SJSA1 (cell line): ENCODE results near the gene FAXC. TPM values are rescaled to one million over a fixed set of nuclear protein-coding genes. Genes with fewer than 3 reads are reported as not detected.
A peak's percentile ranks its signal among the peaks of the same experiment; 100 is the strongest.

Experiments used
- DNase-seq, 2 experiments: peaks; one replicate each; pipeline ENCODE4 v3.0.0-alpha.2; 2015 to 2020; ENCODE audit warnings: low spot score in 2 of 2, low read depth in 1 of 2
- H3K27ac ChIP-seq: fragments of 250-450 bp; sonication (Bioruptor Pico); 2 replicates; pipeline ENCODE4 v1.5.1; 2020; ENCODE audit warnings: mild to moderate bottlenecking, moderate library complexity
- H3K27me3 ChIP-seq: fragments of 250-450 bp; sonication (Bioruptor Pico); replicated peaks from 2 replicates; pipeline ENCODE4 v1.5.1; 2020; ENCODE audit warnings: mild to moderate bottlenecking, moderate library complexity
- H3K36me3 ChIP-seq: fragments of 250-450 bp; sonication (Bioruptor Pico); 2 replicates; pipeline ENCODE4 v1.5.1; 2020; ENCODE audit warnings: mild to moderate bottlenecking
- H3K4me1 ChIP-seq: fragments of 250-450 bp; sonication (Bioruptor Pico); replicated peaks from 2 replicates; pipeline ENCODE4 v1.6.1; 2021; ENCODE audit warnings: mild to moderate bottlenecking
- H3K4me3 ChIP-seq: fragments of 250-450 bp; sonication (Bioruptor Pico); 2 replicates; pipeline ENCODE4 v1.5.1; 2020; ENCODE audit warnings: mild to moderate bottlenecking
- H3K9me3 ChIP-seq: fragments of 250-450 bp; sonication (Bioruptor Pico); replicated peaks from 2 replicates; pipeline ENCODE4 v1.5.1; 2020; ENCODE audit warnings: mild to moderate bottlenecking
- total RNA-seq: library from RNA; depleted of rRNA; stranded (reverse); fragments of >200 nt; shearing (Covaris generic); gene quantifications from 2 replicates; pipeline ENCODE4 v1.2.3, GENCODE V29; 2014

Gene FAXC
- total RNA-seq, 1 experiment from 2014 or later = 20.5 TPM

DNA sequence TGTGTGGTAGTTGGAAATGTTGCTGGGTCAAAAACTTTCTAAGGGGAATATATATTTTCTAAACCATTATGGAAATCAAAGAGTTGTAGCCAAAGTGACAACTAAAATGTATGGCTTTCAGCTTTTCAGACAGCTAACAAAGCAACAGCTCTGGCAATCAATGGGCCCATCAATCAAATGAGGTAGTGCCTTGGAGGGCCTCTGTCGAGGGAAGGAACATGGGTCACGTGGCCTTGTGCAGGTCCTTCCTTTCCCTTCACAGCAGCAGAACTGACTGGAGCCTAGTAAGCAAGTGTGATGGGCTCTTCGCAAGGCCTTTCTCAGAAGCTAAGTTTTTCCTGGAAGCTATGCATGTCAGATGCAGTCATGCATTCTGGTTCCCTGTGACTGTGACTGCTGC lies 17.9 kb downstream of the FAXC start:
- Histone ChIP-seq H3K4me3 (no peak overlapping the region), H3K4me1 (no peaks in the 10 kb centered on the region; the same call in 1 of the 2 replicates), H3K27ac (no peak overlapping the region), H3K27me3 (no peaks in the 10 kb centered on the region), H3K9me3 (no peaks in the 10 kb centered on the region), H3K36me3 (peaks cover 26% of the 10 kb centered on the region)
- DNase-seq = no peak

DNA sequence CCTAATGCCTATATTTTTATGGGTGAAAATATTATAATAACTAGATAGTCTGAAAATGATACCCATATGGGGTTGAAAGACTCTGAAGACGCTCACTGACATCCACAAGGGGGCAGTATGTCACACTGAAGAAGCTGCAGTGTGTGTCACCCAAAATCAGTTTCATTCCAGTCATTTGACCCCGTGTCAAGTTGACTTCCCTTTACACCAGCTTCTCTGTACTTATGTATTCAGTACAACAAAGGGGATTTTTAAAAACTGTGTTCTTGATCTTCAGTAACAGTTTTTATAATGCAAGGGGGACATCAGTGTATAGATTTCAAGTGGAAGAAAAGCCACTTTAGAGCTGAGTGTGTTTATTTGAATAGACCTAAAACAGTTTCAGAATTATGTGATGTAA lies 19.3 kb downstream of the FAXC start:
- DNase-seq = peak; percentile 40 to 55
- Histone ChIP-seq H3K27me3 (no peaks in the 10 kb centered on the region), H3K36me3 (peaks cover 36% of the 10 kb centered on the region), H3K27ac (no peak overlapping the region), H3K4me1 (no peaks in the 10 kb centered on the region; the same call in 1 of the 2 replicates), H3K4me3 (no peak overlapping the region), H3K9me3 (no peaks in the 10 kb centered on the region)

DNA sequence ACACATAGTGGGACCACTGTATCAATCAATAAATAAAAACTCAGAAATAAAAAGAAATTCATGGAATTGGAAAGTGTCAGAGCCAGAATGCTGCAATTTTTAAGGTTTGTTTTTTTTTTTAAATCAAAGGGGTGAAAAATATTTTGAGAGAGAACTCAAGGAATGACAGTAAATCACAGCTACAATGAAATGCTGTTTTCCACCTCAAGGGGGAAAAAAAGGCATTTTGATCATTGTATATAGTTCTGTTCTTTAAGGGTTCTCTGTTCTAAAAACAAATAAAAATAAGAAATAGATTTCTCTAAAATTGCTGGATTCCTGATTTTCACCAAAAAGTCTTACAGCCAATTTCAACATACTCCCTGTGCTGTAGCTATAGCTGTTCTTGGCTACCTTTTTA lies 24.5 kb downstream of the FAXC start:
- H3K4me1 ChIP-seq = no peaks in the 10 kb centered on the region
- H3K27ac ChIP-seq = no peak overlapping the region
- DNase-seq = no peak
- H3K9me3 ChIP-seq = no peaks in the 10 kb centered on the region
- no peaks in the 10 kb centered on the region for H3K27me3 ChIP-seq
- peaks cover 24% of the 10 kb centered on the region; the same call in 1 of the 2 replicates for H3K36me3 ChIP-seq
- no peak overlapping the region for H3K4me3 ChIP-seq

DNA sequence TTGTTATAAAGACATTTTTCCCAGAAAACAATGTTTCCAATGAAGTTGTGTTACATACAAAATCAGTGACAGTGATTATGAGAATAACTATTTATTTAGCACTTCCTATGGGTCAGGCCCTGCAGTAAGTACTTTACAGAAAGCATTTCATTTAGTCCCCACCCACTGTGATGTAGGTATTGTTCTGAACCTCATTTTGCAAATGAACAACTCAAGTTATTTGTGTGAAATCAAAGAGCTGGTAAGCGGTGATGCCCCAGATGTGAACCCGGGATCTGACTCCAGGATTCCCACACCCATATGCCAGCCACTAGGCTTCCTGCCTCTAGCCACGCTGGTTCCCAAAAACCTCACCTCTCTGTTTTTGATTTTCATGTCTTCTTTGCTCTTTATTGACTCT lies 30.9 kb downstream of the FAXC start:
- no peaks in the 10 kb centered on the region for H3K27me3 ChIP-seq
- no peaks in the 10 kb centered on the region for H3K9me3 ChIP-seq
- no peak overlapping the region for H3K4me3 ChIP-seq
- H3K36me3 ChIP-seq = peaks cover 8% of the 10 kb centered on the region; the same call in 1 of the 2 replicates
- no peaks in the 10 kb centered on the region for H3K4me1 ChIP-seq
- no peak for DNase-seq
- no peak overlapping the region for H3K27ac ChIP-seq

DNA sequence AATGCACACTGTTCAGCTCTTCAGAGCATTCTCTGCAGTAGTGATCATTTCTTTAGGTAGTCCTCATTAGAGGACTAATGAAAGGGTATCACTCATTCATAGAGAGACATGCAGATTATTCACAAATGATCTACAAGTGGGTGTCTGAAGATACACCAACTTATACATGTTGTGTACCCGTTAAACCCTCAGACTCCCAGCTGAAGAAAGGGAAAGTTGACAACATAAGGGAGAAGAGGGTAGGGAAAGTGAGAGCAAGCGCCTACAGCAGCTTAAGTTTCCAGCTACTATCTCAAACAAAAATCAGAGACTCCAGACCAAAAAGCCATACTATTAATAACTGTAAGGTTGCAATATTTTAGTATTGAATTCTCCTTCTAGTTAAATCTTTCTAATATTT lies 37.1 kb downstream of the FAXC start:
- Histone ChIP-seq H3K9me3 (no peaks in the 10 kb centered on the region), H3K4me1 (no peaks in the 10 kb centered on the region), H3K27ac (no peak overlapping the region), H3K27me3 (no peaks in the 10 kb centered on the region), H3K36me3 (no peaks in the 10 kb centered on the region; the same call in 1 of the 2 replicates), H3K4me3 (no peak overlapping the region)
- DNase-seq = no peak

DNA sequence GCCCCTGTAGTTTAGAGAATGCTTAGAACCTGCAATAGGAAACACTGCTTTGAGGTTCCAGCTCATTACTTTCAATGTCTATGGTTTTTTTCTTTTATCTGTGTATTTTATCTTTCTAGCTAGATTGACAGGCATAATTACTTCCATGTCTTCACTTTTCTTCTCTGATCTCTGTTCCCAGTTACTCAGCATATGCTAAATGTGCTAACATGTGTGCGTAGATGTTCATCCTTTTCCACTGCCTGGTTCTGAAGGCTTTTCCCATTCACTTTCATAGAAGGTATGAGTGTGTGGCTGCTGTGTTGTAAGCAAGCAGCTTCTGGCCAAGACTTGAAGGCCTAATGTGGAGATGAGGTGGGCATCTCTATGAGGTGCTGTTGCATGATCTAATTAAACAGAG lies 38.9 kb downstream of the FAXC start:
- no peak overlapping the region for H3K4me3 ChIP-seq
- no peak for DNase-seq

DNA sequence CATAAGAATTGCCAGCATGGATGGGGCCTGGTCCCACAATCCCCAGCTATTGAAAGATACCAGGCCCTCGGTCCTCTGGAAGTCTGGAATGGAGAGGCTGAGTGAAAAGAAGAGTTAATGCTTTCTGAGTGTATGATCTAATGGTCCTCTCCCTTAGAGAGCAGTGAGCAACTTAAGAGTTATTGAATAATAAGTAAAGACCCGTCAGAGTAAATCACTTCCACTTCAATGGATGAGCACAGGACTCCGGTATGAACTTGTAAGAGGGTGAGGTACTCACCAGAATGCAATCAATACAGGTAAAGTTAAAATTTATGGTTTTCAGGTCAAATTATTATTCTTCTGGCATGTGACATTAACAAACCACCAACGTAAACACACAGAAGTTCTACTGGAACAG lies 39.9 kb downstream of the FAXC start:
- H3K9me3 ChIP-seq = no peaks in the 10 kb centered on the region
- no peak for DNase-seq
- H3K27me3 ChIP-seq = no peaks in the 10 kb centered on the region
- H3K27ac ChIP-seq = no peak overlapping the region
- no peak overlapping the region for H3K4me3 ChIP-seq
- peaks cover 4% of the 10 kb centered on the region; the same call in 1 of the 2 replicates for H3K36me3 ChIP-seq
- H3K4me1 ChIP-seq = no peaks in the 10 kb centered on the region

More for the DNA sequence above, 38.9 kb downstream of the FAXC start:
- Histone ChIP-seq H3K27me3 (no peaks in the 10 kb centered on the region), H3K9me3 (no peaks in the 10 kb centered on the region), H3K27ac (no peak overlapping the region), H3K36me3 (no peaks in the 10 kb centered on the region; the same call in 1 of the 2 replicates), H3K4me1 (no peaks in the 10 kb centered on the region)

DNA sequence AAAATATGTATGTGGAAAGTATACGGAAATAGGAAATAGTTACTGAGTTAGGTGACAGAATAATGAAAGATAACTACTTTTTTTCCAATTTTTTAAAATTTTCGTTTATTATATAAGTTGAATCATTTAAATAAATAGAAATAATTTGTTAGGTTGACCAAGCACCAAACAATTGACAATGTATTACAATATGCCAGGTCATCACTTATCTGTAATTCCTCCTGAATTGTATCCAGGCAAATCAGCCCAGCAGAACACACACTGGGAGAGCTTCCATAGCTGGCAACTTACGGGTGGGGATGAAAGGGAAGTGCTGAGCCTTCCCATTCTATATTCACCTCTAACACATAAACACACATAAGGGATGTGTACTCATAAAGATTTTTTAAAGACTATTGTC lies 40.7 kb downstream of the FAXC start:
- Histone ChIP-seq H3K27me3 (no peaks in the 10 kb centered on the region), H3K4me3 (no peak overlapping the region), H3K4me1 (no peaks in the 10 kb centered on the region), H3K9me3 (no peaks in the 10 kb centered on the region), H3K36me3 (peaks cover 4% of the 10 kb centered on the region; the same call in 1 of the 2 replicates), H3K27ac (no peak overlapping the region)
- DNase-seq = no peak

DNA sequence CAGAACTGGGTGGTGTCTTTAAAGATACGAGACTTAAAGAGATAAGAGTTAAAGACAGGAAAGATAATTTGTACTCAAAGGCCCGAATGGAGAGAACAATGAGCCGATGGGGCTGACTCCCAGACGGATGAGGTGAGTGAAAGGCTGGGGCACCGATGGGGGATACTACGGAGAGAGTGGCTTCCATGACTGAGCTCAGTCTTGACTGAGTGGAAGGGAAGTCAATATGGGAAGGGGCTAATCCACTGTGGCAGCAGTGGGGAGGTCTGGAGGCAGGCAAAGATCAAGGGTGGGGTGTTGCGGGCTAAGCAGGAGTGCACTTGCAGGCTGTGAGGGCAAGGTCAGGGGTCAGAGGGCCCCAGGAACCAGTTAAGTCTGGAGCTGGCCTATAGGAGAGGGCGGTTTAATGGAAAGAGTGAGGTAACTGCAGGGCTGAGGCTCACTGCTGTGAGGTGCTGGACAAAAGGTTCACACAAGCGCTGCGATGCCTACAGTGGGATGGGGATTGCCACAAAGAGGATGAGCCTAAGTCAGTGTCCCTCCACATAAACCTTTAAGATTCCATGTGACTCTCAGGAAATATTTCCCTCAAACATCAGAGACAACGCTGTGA lies 42.1 kb downstream of the FAXC start:
- Histone ChIP-seq H3K9me3 (no peaks in the 10 kb centered on the region), H3K27me3 (no peaks in the 10 kb centered on the region), H3K36me3 (peaks cover 6% of the 10 kb centered on the region; the same call in 1 of the 2 replicates), H3K27ac (no peak overlapping the region), H3K4me1 (no peaks in the 10 kb centered on the region), H3K4me3 (no peak overlapping the region)
- no peak for DNase-seq

DNA sequence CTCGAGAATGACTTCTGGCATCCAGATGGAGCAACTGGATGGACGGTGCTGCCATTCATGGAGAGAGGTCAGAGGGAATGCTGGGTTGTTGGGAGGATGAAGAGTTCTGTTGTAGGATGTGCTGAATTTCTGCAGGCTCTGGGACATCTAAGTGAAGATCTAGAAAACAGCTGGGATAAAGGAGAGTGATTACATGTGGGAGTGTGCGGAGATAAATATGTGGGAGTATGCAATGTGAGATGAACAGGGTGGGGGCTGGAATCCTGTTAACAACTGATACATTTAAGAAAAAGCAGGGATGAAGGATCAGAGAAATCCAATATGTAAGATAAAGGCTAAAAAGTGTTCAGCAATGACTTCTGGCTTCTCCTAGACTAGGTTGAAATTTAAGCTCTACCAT lies 43.1 kb downstream of the FAXC start:
- Histone ChIP-seq H3K4me1 (no peaks in the 10 kb centered on the region), H3K27me3 (no peaks in the 10 kb centered on the region), H3K36me3 (peaks cover 7% of the 10 kb centered on the region), H3K4me3 (no peak overlapping the region), H3K27ac (no peak overlapping the region), H3K9me3 (no peaks in the 10 kb centered on the region)
- DNase-seq = no peak

DNA sequence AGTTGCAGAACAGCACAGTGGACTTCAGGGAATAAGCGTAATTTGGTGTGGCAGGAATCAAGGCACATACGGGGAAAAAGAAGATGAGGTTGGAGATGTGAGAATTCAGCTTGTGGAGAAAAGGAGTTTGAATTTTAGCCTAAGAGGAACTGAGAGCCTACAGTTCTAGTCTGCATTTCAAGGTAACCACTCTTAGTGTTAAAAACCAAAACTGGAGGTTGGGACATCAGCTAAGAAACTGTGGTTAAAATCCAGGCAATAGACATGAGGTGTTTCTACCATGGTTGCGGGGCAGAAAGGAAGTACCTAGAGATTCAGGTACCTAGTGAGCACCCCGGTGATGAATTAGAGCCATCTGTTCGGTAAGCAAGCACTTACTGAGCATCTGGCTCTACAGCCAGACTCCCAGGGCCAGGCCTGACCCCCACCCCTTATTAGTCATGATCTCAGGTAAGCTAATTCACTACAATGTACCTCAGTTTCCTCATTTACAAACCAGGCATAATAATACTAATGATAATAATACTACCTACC lies 44.4 kb downstream of the FAXC start:
- Histone ChIP-seq H3K27me3 (no peaks in the 10 kb centered on the region), H3K4me3 (no peak overlapping the region), H3K4me1 (no peaks in the 10 kb centered on the region), H3K36me3 (peaks cover 15% of the 10 kb centered on the region), H3K27ac (no peak overlapping the region), H3K9me3 (no peaks in the 10 kb centered on the region)
- DNase-seq = no peak

DNA sequence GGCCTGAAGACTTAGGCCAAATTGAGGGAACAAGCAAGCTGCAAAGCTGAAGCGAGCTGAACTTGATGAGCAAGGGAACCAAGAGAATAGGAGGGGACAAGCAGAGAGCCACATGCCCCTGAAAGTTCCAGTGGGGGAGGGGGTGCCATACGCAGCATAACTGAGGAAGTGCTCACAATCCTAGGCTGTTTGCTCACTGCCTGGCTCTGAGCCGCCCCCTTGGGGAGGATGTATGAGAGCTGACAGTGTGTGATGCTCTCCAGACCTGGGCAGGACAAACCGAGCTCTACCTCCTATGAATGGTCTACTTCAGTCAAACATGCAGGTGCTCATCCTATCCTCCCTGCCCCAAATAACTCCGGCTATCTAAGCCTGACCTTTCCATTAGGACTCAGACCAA lies 52.1 kb downstream of the FAXC start:
- no peaks in the 10 kb centered on the region for H3K4me1 ChIP-seq
- no peaks in the 10 kb centered on the region for H3K27me3 ChIP-seq
- DNase-seq = no peak
- H3K36me3 ChIP-seq = peaks cover 15% of the 10 kb centered on the region
- H3K9me3 ChIP-seq = no peaks in the 10 kb centered on the region
- no peak overlapping the region for H3K4me3 ChIP-seq
- no peak overlapping the region for H3K27ac ChIP-seq

DNA sequence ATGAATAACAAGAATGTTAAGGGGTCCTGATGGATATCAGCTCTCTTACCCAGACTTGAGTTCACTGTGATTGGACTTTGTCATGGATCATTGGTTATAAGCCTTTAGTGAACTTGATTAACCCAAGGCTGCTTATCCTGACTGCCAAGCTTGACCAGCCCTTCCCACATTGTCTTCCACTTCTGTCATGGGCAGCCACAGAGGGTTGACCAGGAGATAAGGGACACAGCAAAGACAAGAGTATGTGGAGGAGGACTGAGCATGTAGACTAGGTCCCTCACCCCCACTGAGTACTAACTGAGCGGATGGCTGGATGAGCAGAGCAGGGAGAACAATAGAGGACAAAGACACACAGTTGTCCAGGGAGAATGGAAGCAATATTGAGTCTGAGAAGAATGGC lies 52.5 kb downstream of the FAXC start:
- Histone ChIP-seq H3K9me3 (no peaks in the 10 kb centered on the region), H3K36me3 (peaks cover 15% of the 10 kb centered on the region), H3K4me3 (no peak overlapping the region), H3K4me1 (no peaks in the 10 kb centered on the region), H3K27me3 (no peaks in the 10 kb centered on the region), H3K27ac (no peak overlapping the region)
- DNase-seq = no peak

DNA sequence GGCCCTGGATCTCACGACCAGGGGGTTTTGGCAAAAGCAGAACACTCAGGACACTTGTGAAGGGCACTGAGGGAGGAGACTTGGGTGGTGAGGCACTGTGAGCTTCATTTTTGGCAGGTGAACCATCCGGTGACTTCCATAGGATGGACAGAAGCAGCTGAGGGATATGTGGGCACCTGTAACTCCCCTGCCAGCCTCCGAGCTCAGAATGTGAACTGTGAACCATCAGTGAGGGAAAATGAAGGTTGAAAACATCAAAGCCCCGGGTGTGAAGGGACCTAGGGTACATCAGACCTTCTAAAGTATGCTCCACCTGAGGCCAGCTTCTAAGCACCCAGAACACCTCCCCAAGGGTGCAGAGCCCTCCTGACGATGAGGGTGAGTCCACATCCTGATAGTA lies 53.2 kb downstream of the FAXC start:
- DNase-seq = no peak

DNA sequence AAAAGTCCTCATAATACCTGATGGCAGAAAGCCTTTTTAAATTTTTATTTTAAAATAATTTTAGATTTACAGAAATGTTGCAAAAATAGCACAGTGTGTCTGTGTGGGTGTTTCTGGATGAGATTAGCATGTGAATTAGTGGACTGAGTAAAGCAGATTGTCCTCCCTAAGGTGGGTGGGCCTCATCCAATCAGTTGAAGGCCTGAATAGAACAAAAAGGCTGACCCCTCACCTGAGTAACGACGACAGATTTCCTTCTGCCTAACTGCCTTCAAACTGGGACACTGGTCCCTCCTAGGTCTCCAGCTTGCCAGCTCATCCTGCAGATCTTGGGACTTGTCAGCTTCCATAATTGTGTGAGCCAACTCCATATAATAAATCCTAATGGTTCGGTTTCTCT lies 54.2 kb downstream of the FAXC start:
- Histone ChIP-seq H3K4me3 (no peak overlapping the region), H3K36me3 (peaks cover 13% of the 10 kb centered on the region), H3K27ac (no peak overlapping the region), H3K4me1 (no peaks in the 10 kb centered on the region), H3K27me3 (no peaks in the 10 kb centered on the region), H3K9me3 (no peaks in the 10 kb centered on the region)
- no peak for DNase-seq

More for the DNA sequence above, 53.2 kb downstream of the FAXC start:
- Histone ChIP-seq H3K36me3 (peaks cover 13% of the 10 kb centered on the region), H3K27ac (no peak overlapping the region), H3K4me3 (no peak overlapping the region), H3K27me3 (no peaks in the 10 kb centered on the region), H3K4me1 (no peaks in the 10 kb centered on the region), H3K9me3 (no peaks in the 10 kb centered on the region)
